ENCODE measurements around the gene ADPRM.

DNA sequence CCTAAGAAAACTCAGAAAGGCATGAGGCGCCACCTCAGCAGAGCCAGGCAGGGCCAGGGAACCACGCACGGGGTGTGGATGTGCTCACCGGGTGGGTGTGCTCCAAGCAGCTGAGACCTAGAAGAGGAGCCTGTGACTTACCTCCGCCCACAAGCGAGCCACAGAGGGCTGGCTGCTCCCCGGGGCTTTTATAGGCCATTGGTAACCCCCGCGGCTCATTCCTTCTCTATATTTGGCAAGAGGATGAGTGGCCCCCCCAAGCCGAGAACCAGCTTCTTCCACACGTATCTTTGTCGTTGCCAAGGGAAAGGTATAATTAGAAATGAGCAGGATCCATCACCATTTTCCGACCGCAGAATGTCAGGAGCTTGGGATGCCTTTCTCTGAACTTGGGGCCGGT lies 40.2 kb upstream of the ADPRM start, which contains the start of gene MYH3:
- TF ChIP-seq, protein P1, sequence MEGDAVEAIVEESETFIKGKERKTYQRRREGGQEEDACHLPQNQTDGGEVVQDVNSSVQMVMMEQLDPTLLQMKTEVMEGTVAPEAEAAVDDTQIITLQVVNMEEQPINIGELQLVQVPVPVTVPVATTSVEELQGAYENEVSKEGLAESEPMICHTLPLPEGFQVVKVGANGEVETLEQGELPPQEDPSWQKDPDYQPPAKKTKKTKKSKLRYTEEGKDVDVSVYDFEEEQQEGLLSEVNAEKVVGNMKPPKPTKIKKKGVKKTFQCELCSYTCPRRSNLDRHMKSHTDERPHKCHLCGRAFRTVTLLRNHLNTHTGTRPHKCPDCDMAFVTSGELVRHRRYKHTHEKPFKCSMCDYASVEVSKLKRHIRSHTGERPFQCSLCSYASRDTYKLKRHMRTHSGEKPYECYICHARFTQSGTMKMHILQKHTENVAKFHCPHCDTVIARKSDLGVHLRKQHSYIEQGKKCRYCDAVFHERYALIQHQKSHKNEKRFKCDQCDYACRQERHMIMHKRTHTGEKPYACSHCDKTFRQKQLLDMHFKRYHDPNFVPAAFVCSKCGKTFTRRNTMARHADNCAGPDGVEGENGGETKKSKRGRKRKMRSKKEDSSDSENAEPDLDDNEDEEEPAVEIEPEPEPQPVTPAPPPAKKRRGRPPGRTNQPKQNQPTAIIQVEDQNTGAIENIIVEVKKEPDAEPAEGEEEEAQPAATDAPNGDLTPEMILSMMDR (conservative IDR thresholded peaks at IDR 0.05; ENCODE audit: low read depth in 2 of 2): no peak
- TF ChIP-seq EZH2 (IDR thresholded peaks at IDR 0.05; ENCODE audit: low read depth, unreplicated experiment): no peak
- TF ChIP-seq POLR2AphosphoS5 (IDR thresholded peaks at IDR 0.05; ENCODE audit: low read depth): no peak
- no peak for TF ChIP-seq ZNF114 (CRISPR knock-in tag; IDR thresholded peaks at IDR 0.05)
- no peak for TF ChIP-seq EZH2phosphoT487 (IDR thresholded peaks at IDR 0.05; ENCODE audit: unreplicated experiment)
- TF ChIP-seq, protein P2, sequence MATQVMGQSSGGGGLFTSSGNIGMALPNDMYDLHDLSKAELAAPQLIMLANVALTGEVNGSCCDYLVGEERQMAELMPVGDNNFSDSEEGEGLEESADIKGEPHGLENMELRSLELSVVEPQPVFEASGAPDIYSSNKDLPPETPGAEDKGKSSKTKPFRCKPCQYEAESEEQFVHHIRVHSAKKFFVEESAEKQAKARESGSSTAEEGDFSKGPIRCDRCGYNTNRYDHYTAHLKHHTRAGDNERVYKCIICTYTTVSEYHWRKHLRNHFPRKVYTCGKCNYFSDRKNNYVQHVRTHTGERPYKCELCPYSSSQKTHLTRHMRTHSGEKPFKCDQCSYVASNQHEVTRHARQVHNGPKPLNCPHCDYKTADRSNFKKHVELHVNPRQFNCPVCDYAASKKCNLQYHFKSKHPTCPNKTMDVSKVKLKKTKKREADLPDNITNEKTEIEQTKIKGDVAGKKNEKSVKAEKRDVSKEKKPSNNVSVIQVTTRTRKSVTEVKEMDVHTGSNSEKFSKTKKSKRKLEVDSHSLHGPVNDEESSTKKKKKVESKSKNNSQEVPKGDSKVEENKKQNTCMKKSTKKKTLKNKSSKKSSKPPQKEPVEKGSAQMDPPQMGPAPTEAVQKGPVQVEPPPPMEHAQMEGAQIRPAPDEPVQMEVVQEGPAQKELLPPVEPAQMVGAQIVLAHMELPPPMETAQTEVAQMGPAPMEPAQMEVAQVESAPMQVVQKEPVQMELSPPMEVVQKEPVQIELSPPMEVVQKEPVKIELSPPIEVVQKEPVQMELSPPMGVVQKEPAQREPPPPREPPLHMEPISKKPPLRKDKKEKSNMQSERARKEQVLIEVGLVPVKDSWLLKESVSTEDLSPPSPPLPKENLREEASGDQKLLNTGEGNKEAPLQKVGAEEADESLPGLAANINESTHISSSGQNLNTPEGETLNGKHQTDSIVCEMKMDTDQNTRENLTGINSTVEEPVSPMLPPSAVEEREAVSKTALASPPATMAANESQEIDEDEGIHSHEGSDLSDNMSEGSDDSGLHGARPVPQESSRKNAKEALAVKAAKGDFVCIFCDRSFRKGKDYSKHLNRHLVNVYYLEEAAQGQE (IDR thresholded peaks at IDR 0.05; ENCODE audit: unreplicated experiment): no peak
- no peak for TF ChIP-seq CREB1 (CRISPR knock-in tag; IDR thresholded peaks at IDR 0.05; ENCODE audit: low read depth)
- no peak for TF ChIP-seq ZNF331 (CRISPR knock-in tag; IDR thresholded peaks at IDR 0.05; ENCODE audit: low read depth)
- TF ChIP-seq, protein P3, sequence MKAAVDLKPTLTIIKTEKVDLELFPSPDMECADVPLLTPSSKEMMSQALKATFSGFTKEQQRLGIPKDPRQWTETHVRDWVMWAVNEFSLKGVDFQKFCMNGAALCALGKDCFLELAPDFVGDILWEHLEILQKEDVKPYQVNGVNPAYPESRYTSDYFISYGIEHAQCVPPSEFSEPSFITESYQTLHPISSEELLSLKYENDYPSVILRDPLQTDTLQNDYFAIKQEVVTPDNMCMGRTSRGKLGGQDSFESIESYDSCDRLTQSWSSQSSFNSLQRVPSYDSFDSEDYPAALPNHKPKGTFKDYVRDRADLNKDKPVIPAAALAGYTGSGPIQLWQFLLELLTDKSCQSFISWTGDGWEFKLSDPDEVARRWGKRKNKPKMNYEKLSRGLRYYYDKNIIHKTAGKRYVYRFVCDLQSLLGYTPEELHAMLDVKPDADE (IDR thresholded peaks at IDR 0.05): no peak
- TF ChIP-seq JUNB (IDR thresholded peaks at IDR 0.05; ENCODE audit: unreplicated experiment): no peak
- TF ChIP-seq STAT1 (IDR thresholded peaks at IDR 0.05; ENCODE audit: unreplicated experiment): no peak
- no peak for TF ChIP-seq NANOG (IDR thresholded peaks at IDR 0.05; ENCODE audit: borderline replicate concordance)
- TF ChIP-seq, protein P4, sequence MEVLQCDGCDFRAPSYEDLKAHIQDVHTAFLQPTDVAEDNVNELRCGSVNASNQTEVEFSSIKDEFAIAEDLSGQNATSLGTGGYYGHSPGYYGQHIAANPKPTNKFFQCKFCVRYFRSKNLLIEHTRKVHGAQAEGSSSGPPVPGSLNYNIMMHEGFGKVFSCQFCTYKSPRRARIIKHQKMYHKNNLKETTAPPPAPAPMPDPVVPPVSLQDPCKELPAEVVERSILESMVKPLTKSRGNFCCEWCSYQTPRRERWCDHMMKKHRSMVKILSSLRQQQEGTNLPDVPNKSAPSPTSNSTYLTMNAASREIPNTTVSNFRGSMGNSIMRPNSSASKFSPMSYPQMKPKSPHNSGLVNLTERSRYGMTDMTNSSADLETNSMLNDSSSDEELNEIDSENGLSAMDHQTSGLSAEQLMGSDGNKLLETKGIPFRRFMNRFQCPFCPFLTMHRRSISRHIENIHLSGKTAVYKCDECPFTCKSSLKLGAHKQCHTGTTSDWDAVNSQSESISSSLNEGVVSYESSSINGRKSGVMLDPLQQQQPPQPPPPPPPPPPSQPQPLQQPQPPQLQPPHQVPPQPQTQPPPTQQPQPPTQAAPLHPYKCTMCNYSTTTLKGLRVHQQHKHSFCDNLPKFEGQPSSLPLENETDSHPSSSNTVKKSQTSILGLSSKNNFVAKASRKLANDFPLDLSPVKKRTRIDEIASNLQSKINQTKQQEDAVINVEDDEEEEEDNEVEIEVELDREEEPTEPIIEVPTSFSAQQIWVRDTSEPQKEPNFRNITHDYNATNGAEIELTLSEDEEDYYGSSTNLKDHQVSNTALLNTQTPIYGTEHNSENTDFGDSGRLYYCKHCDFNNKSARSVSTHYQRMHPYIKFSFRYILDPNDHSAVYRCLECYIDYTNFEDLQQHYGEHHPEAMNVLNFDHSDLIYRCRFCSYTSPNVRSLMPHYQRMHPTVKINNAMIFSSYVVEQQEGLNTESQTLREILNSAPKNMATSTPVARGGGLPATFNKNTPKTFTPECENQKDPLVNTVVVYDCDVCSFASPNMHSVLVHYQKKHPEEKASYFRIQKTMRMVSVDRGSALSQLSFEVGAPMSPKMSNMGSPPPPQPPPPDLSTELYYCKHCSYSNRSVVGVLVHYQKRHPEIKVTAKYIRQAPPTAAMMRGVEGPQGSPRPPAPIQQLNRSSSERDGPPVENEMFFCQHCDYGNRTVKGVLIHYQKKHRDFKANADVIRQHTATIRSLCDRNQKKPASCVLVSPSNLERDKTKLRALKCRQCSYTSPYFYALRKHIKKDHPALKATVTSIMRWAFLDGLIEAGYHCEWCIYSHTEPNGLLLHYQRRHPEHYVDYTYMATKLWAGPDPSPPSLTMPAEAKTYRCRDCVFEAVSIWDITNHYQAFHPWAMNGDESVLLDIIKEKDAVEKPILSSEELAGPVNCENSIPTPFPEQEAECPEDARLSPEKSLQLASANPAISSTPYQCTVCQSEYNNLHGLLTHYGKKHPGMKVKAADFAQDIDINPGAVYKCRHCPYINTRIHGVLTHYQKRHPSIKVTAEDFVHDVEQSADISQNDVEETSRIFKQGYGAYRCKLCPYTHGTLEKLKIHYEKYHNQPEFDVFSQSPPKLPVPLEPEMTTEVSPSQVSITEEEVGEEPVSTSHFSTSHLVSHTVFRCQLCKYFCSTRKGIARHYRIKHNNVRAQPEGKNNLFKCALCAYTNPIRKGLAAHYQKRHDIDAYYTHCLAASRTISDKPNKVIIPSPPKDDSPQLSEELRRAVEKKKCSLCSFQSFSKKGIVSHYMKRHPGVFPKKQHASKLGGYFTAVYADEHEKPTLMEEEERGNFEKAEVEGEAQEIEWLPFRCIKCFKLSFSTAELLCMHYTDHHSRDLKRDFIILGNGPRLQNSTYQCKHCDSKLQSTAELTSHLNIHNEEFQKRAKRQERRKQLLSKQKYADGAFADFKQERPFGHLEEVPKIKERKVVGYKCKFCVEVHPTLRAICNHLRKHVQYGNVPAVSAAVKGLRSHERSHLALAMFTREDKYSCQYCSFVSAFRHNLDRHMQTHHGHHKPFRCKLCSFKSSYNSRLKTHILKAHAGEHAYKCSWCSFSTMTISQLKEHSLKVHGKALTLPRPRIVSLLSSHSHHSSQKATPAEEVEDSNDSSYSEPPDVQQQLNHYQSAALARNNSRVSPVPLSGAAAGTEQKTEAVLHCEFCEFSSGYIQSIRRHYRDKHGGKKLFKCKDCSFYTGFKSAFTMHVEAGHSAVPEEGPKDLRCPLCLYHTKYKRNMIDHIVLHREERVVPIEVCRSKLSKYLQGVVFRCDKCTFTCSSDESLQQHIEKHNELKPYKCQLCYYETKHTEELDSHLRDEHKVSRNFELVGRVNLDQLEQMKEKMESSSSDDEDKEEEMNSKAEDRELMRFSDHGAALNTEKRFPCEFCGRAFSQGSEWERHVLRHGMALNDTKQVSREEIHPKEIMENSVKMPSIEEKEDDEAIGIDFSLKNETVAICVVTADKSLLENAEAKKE (CRISPR knock-in tag; IDR thresholded peaks at IDR 0.05): no peak
